Sigmoid colon (tissue), 3 donors: ENCODE measurements around the gene EVA1C.

Source experiments
- CTCF ChIP-seq, 4 experiments: fragments of 450-650 bp in 3 of 4; fragments of 200-600 bp in 1 of 4; IDR thresholded peaks; one replicate each; pipeline ENCODE4 v1.5.1; 2016 to 2019; ENCODE audit warnings: antibody characterized with exemption in 4 of 4, mild to moderate bottlenecking in 3 of 4, moderate library complexity in 2 of 4
- POLR2A ChIP-seq, 2 donors: fragments of 450-650 bp; IDR thresholded peaks; one replicate each; pipeline ENCODE4 v1.6.1; 2016; ENCODE audit warnings: antibody characterized with exemption in 2 of 2, mild to moderate bottlenecking in 2 of 2, moderate library complexity in 2 of 2

GRCh38 chr21:32468681-32469111 lies 56.2 kb downstream of the EVA1C start:
- no peak for TF ChIP-seq CTCF (IDR thresholded peaks at IDR 0.05)
- TF ChIP-seq POLR2A (IDR thresholded peaks at IDR 0.05), result no peak
